ENCODE data around the gene CAPN15. TPM values are rescaled to one million over a fixed set of nuclear protein-coding genes. Genes with fewer than 3 reads are reported as not detected.

Gene CAPN15
- polyA plus RNA-seq, 2 of the 4 experiments (the other 2 are of a cell fraction) = 11.4 to 33.3 TPM

DNA sequence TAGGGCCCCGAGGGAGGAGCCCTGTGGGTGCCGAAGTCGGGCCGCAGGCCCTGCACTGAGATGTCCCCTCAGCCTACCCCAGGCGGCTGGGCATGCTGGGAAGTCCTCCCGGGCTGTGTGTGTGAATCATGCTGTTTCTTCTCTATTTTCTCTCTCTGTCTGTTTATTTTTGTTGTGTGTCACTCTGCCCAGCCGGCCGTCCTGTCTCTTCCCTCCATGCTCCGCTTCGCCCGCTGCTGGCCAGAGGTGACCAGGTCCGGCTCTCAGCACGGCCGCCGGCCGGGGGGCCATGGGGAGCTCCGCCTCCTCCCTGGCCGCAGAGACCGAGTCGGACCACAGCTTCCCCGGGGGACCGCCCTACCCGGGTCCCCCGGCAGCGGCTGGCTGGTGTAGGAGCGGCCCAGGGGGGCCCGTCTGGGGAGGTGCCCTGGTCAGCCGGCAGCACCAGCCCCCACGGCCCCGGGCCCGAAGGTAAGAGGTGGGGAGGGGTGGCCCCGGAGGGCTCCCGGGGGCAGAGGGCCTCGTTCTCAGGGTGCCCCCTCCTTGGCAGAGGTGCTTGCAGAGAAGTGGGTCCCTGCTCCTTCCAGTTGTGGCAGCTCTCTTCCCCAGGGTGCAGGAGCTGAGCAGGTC, 12.5 kb downstream of the CAPN15 start:
- no peak for TF ChIP-seq TFCP2L1 (CRISPR knock-in tag; IDR thresholded peaks at IDR 0.05)
- no peak for TF ChIP-seq HOXA7 (CRISPR knock-in tag; IDR thresholded peaks at IDR 0.05)
- TF ChIP-seq, protein P1, sequence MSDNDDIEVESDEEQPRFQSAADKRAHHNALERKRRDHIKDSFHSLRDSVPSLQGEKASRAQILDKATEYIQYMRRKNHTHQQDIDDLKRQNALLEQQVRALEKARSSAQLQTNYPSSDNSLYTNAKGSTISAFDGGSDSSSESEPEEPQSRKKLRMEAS (IDR thresholded peaks at IDR 0.05) = no peak
- no peak for TF ChIP-seq CBX8 (IDR thresholded peaks at IDR 0.05)
- TF ChIP-seq EP300 (IDR thresholded peaks at IDR 0.05) = no peak
- no peak for TF ChIP-seq RFX5 (IDR thresholded peaks at IDR 0.05)
- no peak for TF ChIP-seq BHLHE40 (IDR thresholded peaks at IDR 0.05; ENCODE audit: low read depth, low read length)
- TF ChIP-seq, protein P2, sequence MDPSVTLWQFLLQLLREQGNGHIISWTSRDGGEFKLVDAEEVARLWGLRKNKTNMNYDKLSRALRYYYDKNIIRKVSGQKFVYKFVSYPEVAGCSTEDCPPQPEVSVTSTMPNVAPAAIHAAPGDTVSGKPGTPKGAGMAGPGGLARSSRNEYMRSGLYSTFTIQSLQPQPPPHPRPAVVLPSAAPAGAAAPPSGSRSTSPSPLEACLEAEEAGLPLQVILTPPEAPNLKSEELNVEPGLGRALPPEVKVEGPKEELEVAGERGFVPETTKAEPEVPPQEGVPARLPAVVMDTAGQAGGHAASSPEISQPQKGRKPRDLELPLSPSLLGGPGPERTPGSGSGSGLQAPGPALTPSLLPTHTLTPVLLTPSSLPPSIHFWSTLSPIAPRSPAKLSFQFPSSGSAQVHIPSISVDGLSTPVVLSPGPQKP (IDR thresholded peaks at IDR 0.05; ENCODE audit: low read depth, low read length) = no peak
- TF ChIP-seq RNF2 (IDR thresholded peaks at IDR 0.05; ENCODE audit: borderline replicate concordance, low read depth) = no peak
- no peak for TF ChIP-seq HDAC2 (IDR thresholded peaks at IDR 0.05)
- TF ChIP-seq KDM1A (IDR thresholded peaks at IDR 0.05; ENCODE audit: low read depth) = no peak
- no peak for TF ChIP-seq POLR2AphosphoS2 (conservative IDR thresholded peaks at IDR 0.05; ENCODE audit: low read length)
- no peak overlapping the region for H3K4me3 ChIP-seq
- ChIA-PET CTCF (interaction anchor here (1.2 kb wide), 2 partner anchors 11 to 12 kb away, joined by 4 read pairs; no protein-coding TSS in a partner anchor), POLR2A (no interaction called here)
- FAIRE-seq (no peak), DNase-seq (ENCODE audit: low read depth in 1 of 2, low spot score in 1 of 2) (no peak), ATAC-seq (no peak)
- peak overlapping the region in 1 of 2 experiments; percentile 26; a peak in 1 of 6 replicates for H3K27ac ChIP-seq
- 87% methylated on average over 27 of the region's 34 CpGs for WGBS (ENCODE audit: missing lambda C conversion rate)
- peaks cover 13% of the 10 kb centered on the region for H3K4me1 ChIP-seq
- no peaks in the 10 kb centered on the region for H3K9me3 ChIP-seq
- H3K4me2 ChIP-seq = no peak overlapping the region

DNA sequence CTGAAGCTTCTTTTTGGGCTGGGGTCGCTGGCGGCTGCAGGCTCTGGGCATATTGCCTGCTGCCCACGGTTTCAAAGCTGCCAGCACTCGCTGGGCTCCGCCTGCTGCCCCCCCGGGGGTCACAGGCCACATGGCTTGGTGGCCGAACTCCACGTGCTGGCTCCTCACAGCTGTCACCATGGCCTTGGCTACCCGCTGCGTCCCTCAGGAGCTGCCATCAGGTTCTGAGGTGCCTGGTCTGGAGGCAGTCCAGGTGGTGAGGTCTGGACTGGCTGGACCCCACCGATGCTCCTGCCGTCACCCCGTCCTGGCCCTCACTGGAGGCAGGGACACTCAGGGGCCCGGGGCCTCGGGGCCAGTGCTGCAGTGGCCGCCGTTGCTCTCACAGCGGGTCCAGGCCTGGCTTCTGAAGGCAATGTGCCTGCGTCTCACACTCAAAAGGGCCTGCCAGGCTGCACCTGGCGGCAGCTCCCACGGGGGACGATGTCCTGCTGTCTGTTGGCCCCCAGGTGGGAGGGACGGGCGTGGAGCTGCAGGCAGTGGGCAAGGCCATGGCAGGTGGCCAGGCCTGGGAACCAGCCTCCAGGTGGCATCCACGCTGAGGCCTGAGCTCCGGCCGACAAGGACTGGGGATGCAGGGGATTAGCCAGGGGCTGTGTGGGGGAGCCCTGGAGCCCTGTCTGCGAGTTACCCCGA, 13.3 kb downstream of the CAPN15 start:
- Histone ChIP-seq H3K4me1 (peaks cover 5% of the 10 kb centered on the region), H3K27ac (no peak overlapping the region), H3K9me3 (no peaks in the 10 kb centered on the region), H3K4me3 (no peak overlapping the region), H3K4me2 (no peak overlapping the region)
- WGBS (ENCODE audit: missing lambda C conversion rate) = 100% methylated on average over 4 of the region's 29 CpGs
- ChIA-PET POLR2A (no interaction called here), CTCF (interaction anchor here (0.9 to 1.2 kb wide), 2 partner anchors 12 to 115 kb away, joined by 3 to 4 read pairs; partner anchors contain the start of gene RAB11FIP3)
- TF ChIP-seq HOXB5 (CRISPR knock-in tag; IDR thresholded peaks at IDR 0.05) = no peak
- no peak for TF ChIP-seq TP53 (CRISPR knock-in tag; IDR thresholded peaks at IDR 0.05)
- TF ChIP-seq ZC3H11A (IDR thresholded peaks at IDR 0.05) = no peak
- TF ChIP-seq TFCP2L1 (CRISPR knock-in tag; IDR thresholded peaks at IDR 0.05) = no peak
- TF ChIP-seq EHMT2 (IDR thresholded peaks at IDR 0.05; ENCODE audit: low read depth) = no peak
- no peak for TF ChIP-seq ZFP36 (IDR thresholded peaks at IDR 0.05; ENCODE audit: borderline replicate concordance, partially characterized antibody)
- TF ChIP-seq CBX2 (IDR thresholded peaks at IDR 0.05; ENCODE audit: borderline replicate concordance, low read depth) = no peak
- TF ChIP-seq RCOR1 (IDR thresholded peaks at IDR 0.05; ENCODE audit: low read depth, low read length) = no peak
- TF ChIP-seq, protein P3, sequence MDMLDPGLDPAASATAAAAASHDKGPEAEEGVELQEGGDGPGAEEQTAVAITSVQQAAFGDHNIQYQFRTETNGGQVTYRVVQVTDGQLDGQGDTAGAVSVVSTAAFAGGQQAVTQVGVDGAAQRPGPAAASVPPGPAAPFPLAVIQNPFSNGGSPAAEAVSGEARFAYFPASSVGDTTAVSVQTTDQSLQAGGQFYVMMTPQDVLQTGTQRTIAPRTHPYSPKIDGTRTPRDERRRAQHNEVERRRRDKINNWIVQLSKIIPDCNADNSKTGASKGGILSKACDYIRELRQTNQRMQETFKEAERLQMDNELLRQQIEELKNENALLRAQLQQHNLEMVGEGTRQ (IDR thresholded peaks at IDR 0.05) = no peak
- no peak for TF ChIP-seq MAZ (IDR thresholded peaks at IDR 0.05; ENCODE audit: borderline replicate concordance, low read depth, low read length)
- TF ChIP-seq, protein P4, sequence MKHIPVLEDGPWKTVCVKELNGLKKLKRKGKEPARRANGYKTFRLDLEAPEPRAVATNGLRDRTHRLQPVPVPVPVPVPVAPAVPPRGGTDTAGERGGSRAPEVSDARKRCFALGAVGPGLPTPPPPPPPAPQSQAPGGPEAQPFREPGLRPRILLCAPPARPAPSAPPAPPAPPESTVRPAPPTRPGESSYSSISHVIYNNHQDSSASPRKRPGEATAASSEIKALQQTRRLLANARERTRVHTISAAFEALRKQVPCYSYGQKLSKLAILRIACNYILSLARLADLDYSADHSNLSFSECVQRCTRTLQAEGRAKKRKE (CRISPR knock-in tag; IDR thresholded peaks at IDR 0.05; ENCODE audit: low read depth) = no peak
- no peak for TF ChIP-seq FOSB (CRISPR knock-in tag; IDR thresholded peaks at IDR 0.05)
- TF ChIP-seq CHD2 (IDR thresholded peaks at IDR 0.05; ENCODE audit: low read length, partially characterized antibody) = no peak
- TF ChIP-seq MYC (IDR thresholded peaks at IDR 0.05; ENCODE audit: borderline replicate concordance, low read length) = no peak
- TF ChIP-seq, protein P5, sequence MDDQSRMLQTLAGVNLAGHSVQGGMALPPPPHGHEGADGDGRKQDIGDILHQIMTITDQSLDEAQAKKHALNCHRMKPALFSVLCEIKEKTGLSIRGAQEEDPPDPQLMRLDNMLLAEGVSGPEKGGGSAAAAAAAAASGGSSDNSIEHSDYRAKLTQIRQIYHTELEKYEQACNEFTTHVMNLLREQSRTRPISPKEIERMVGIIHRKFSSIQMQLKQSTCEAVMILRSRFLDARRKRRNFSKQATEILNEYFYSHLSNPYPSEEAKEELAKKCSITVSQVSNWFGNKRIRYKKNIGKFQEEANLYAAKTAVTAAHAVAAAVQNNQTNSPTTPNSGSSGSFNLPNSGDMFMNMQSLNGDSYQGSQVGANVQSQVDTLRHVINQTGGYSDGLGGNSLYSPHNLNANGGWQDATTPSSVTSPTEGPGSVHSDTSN (IDR thresholded peaks at IDR 0.05) = no peak
- no peak for TF ChIP-seq MAFK (IDR thresholded peaks at IDR 0.05; ENCODE audit: partially characterized antibody)
- no peak for TF ChIP-seq CBX8 (IDR thresholded peaks at IDR 0.05)
- DNase-seq (ENCODE audit: low read depth in 1 of 2, low spot score in 1 of 2) (no peak), FAIRE-seq (no peak), ATAC-seq (no peak)
